IPS-18a (cell line): Measurements from ENCODE around the gene PDE4C.

Experiments used
- H3K27ac ChIP-seq: one replicate; pipeline ENCODE4 v1.5.1; 2013; ENCODE audit warnings: low read length
- H3K27me3 ChIP-seq: one replicate; pipeline ENCODE4 v1.6.1; 2013; ENCODE audit warnings: mild to moderate bottlenecking, low read length; ENCODE audit not compliant: control insufficient read depth, insufficient read depth
- H3K36me3 ChIP-seq: one replicate; pipeline ENCODE4 v1.6.1; 2013; ENCODE audit warnings: low read depth, low read length; ENCODE audit not compliant: control insufficient read depth
- H3K4me1 ChIP-seq: one replicate; pipeline ENCODE4 v1.6.1; 2013; ENCODE audit warnings: low read depth, low read length; ENCODE audit not compliant: control insufficient read depth
- H3K4me3 ChIP-seq: one replicate; pipeline ENCODE4 v1.5.1; 2013; ENCODE audit warnings: low read length
- H3K9ac ChIP-seq: one replicate; pipeline ENCODE4 v1.6.1; 2013; ENCODE audit warnings: mild to moderate bottlenecking, low read length, moderate library complexity
- H3K9me3 ChIP-seq: one replicate; pipeline ENCODE4 v1.6.1; 2013; ENCODE audit warnings: low read depth, low read length; ENCODE audit not compliant: control insufficient read depth

PDE4C gene

GRCh38 chr19:18229474-18229873, 3.2 kb upstream of the PDE4C start:
- Histone ChIP-seq H3K4me1 (peaks cover 18% of the 10 kb centered on the region), H3K4me3 (no peak overlapping the region), H3K27me3 (peaks cover 29% of the 10 kb centered on the region), H3K27ac (no peak overlapping the region), H3K9me3 (no peaks in the 10 kb centered on the region), H3K36me3 (no peaks in the 10 kb centered on the region), H3K9ac (no peak overlapping the region)

GRCh38 chr19:18227781-18228271, 1.6 kb upstream of the PDE4C start:
- Histone ChIP-seq H3K4me3 (no peak overlapping the region), H3K9me3 (no peaks in the 10 kb centered on the region)

GRCh38 chr19:18226956-18227780, 930 bp upstream of the PDE4C start:
- Histone ChIP-seq H3K9ac (no peak overlapping the region), H3K4me3 (no peak overlapping the region), H3K27ac (no peak overlapping the region), H3K27me3 (peaks cover 29% of the 10 kb centered on the region), H3K36me3 (no peaks in the 10 kb centered on the region), H3K9me3 (no peaks in the 10 kb centered on the region), H3K4me1 (peaks cover 14% of the 10 kb centered on the region)

More at GRCh38 chr19:18227781-18228271, 1.6 kb upstream of the PDE4C start:
- no peak overlapping the region for H3K27ac ChIP-seq
- no peaks in the 10 kb centered on the region for H3K36me3 ChIP-seq
- no peak overlapping the region for H3K9ac ChIP-seq
- H3K4me1 ChIP-seq, result peaks cover 18% of the 10 kb centered on the region
- peaks cover 29% of the 10 kb centered on the region for H3K27me3 ChIP-seq

- H3K9me3 ChIP-seq, result no peaks in the 10 kb centered on the region
- H3K4me3 ChIP-seq, result peak overlapping the region; percentile 83
- H3K4me1 ChIP-seq, result peaks cover 3% of the 10 kb centered on the region
- H3K27ac ChIP-seq, result no peak overlapping the region
- peaks cover 29% of the 10 kb centered on the region for H3K27me3 ChIP-seq
- H3K36me3 ChIP-seq, result no peaks in the 10 kb centered on the region
- no peak overlapping the region for H3K9ac ChIP-seq
Measured at GRCh38 chr19:18225355-18225701, 910 bp downstream of the PDE4C start.

GRCh38 chr19:18224525-18225354, 1.5 kb downstream of the PDE4C start:
- peak overlapping the region; percentile 83 for H3K4me3 ChIP-seq
- peak overlapping the region; percentile 73 for H3K9ac ChIP-seq
- H3K27me3 ChIP-seq, result peaks cover 29% of the 10 kb centered on the region
- no peak overlapping the region for H3K27ac ChIP-seq
- H3K36me3 ChIP-seq, result no peaks in the 10 kb centered on the region
- H3K9me3 ChIP-seq, result no peaks in the 10 kb centered on the region
- peaks cover 3% of the 10 kb centered on the region for H3K4me1 ChIP-seq

GRCh38 chr19:18223860-18224524, 2.2 kb downstream of the PDE4C start:
- Histone ChIP-seq H3K4me1 (peaks cover 3% of the 10 kb centered on the region), H3K27me3 (peaks cover 29% of the 10 kb centered on the region), H3K4me3 (peak overlapping the region; percentile 83), H3K9me3 (no peaks in the 10 kb centered on the region), H3K36me3 (no peaks in the 10 kb centered on the region), H3K9ac (peak overlapping the region; percentile 73), H3K27ac (peak overlapping the region; percentile 31)

- H3K27ac ChIP-seq, result no peak overlapping the region
- no peaks in the 10 kb centered on the region for H3K9me3 ChIP-seq
- H3K9ac ChIP-seq, result no peak overlapping the region
- no peak overlapping the region for H3K4me3 ChIP-seq
- peaks cover 25% of the 10 kb centered on the region for H3K27me3 ChIP-seq
- no peaks in the 10 kb centered on the region for H3K36me3 ChIP-seq
- peaks cover 3% of the 10 kb centered on the region for H3K4me1 ChIP-seq
Measured at GRCh38 chr19:18221815-18222725, 4.2 kb downstream of the PDE4C start.

GRCh38 chr19:18220632-18221275, 5.5 kb downstream of the PDE4C start:
- Histone ChIP-seq H3K36me3 (no peaks in the 10 kb centered on the region), H3K27me3 (peaks cover 12% of the 10 kb centered on the region), H3K27ac (no peak overlapping the region), H3K4me1 (peaks cover 3% of the 10 kb centered on the region), H3K4me3 (peak overlapping the region; percentile 43), H3K9ac (no peak overlapping the region), H3K9me3 (no peaks in the 10 kb centered on the region)

- H3K27me3 ChIP-seq, result peaks cover 5% of the 10 kb centered on the region
- H3K4me3 ChIP-seq, result peak overlapping the region; percentile 43
- H3K9ac ChIP-seq, result no peak overlapping the region
- H3K36me3 ChIP-seq, result no peaks in the 10 kb centered on the region
- H3K9me3 ChIP-seq, result no peaks in the 10 kb centered on the region
- no peaks in the 10 kb centered on the region for H3K4me1 ChIP-seq
- H3K27ac ChIP-seq, result no peak overlapping the region
Measured at GRCh38 chr19:18219911-18220631, 6.2 kb downstream of the PDE4C start.

- H3K9ac ChIP-seq, result no peak overlapping the region
- no peak overlapping the region for H3K4me3 ChIP-seq
- no peaks in the 10 kb centered on the region for H3K4me1 ChIP-seq
- H3K36me3 ChIP-seq, result no peaks in the 10 kb centered on the region
- H3K27ac ChIP-seq, result no peak overlapping the region
- no peaks in the 10 kb centered on the region for H3K9me3 ChIP-seq
- H3K27me3 ChIP-seq, result no peaks in the 10 kb centered on the region
Measured at GRCh38 chr19:18218600-18218999, 7.6 kb downstream of the PDE4C start.
